ENCODE data around the gene DGKH. TPM values are rescaled to one million over a fixed set of nuclear protein-coding genes. Genes with fewer than 3 reads are reported as not detected.

Gene DGKH
- total and polyA plus RNA-seq, 9 of the 15 experiments (the other 6 are each of a cell fraction or from before 2014, with no cell fraction given): 0.38 to 4.4 (median 3.1) TPM

DNA sequence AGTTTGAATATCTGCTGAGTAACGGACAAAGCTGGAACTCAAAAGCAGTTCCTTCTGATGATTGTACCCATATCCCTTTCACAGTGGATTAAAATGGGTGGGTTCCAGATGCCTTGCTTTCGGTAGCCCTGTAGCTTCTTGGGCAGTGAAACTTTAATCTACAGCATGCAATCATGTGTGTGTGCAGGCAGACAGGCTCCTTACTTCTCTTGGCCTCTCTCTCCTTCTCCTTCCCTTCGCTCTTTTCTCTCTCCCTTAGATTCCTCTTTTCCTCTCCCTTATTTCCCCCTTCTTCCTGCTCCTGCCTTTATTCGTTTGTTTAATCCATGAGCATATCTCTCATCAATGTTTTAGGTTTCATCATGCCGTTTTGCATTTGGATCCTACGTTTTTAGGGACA lies 8.1 kb downstream of the DGKH start (continued):
- TF ChIP-seq, protein P1, sequence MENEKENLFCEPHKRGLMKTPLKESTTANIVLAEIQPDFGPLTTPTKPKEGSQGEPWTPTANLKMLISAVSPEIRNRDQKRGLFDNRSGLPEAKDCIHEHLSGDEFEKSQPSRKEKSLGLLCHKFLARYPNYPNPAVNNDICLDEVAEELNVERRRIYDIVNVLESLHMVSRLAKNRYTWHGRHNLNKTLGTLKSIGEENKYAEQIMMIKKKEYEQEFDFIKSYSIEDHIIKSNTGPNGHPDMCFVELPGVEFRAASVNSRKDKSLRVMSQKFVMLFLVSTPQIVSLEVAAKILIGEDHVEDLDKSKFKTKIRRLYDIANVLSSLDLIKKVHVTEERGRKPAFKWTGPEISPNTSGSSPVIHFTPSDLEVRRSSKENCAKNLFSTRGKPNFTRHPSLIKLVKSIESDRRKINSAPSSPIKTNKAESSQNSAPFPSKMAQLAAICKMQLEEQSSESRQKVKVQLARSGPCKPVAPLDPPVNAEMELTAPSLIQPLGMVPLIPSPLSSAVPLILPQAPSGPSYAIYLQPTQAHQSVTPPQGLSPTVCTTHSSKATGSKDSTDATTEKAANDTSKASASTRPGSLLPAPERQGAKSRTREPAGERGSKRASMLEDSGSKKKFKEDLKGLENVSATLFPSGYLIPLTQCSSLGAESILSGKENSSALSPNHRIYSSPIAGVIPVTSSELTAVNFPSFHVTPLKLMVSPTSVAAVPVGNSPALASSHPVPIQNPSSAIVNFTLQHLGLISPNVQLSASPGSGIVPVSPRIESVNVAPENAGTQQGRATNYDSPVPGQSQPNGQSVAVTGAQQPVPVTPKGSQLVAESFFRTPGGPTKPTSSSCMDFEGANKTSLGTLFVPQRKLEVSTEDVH (IDR thresholded peaks at IDR 0.05; ENCODE audit: low read depth, partially characterized antibody): no peak
- TF ChIP-seq CBX8 (IDR thresholded peaks at IDR 0.05; ENCODE audit: borderline replicate concordance, extremely low read depth, low read depth, low read length, poor library complexity, severe bottlenecking): no peak
- TF ChIP-seq, protein P2, sequence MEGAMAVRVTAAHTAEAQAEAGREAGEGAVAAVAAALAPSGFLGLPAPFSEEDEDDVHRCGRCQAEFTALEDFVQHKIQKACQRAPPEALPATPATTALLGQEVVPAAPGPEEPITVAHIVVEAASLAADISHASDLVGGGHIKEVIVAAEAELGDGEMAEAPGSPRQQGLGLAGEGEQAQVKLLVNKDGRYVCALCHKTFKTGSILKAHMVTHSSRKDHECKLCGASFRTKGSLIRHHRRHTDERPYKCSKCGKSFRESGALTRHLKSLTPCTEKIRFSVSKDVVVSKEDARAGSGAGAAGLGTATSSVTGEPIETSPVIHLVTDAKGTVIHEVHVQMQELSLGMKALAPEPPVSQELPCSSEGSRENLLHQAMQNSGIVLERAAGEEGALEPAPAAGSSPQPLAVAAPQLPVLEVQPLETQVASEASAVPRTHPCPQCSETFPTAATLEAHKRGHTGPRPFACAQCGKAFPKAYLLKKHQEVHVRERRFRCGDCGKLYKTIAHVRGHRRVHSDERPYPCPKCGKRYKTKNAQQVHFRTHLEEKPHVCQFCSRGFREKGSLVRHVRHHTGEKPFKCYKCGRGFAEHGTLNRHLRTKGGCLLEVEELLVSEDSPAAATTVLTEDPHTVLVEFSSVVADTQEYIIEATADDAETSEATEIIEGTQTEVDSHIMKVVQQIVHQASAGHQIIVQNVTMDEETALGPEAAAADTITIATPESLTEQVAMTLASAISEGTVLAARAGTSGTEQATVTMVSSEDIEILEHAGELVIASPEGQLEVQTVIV (CRISPR knock-in tag; IDR thresholded peaks at IDR 0.05; ENCODE audit: borderline replicate concordance): no peak
- TF ChIP-seq, protein P3, sequence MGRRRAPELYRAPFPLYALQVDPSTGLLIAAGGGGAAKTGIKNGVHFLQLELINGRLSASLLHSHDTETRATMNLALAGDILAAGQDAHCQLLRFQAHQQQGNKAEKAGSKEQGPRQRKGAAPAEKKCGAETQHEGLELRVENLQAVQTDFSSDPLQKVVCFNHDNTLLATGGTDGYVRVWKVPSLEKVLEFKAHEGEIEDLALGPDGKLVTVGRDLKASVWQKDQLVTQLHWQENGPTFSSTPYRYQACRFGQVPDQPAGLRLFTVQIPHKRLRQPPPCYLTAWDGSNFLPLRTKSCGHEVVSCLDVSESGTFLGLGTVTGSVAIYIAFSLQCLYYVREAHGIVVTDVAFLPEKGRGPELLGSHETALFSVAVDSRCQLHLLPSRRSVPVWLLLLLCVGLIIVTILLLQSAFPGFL (CRISPR knock-in tag; IDR thresholded peaks at IDR 0.05): no peak
- TF ChIP-seq DPF2 (IDR thresholded peaks at IDR 0.05): 0 out of 2 replicates have a peak, but pooled peaks have one; percentile 39
- no peak for TF ChIP-seq PTTG1 (tag; IDR thresholded peaks at IDR 0.05; ENCODE audit: low read depth)
- TF ChIP-seq SMAD1 (IDR thresholded peaks at IDR 0.05; ENCODE audit: low read depth, low read length, partially characterized antibody): no peak
- TF ChIP-seq HNRNPH1 (optimal IDR thresholded peaks at IDR 0.05; ENCODE audit: low read depth, low read length): no peak
- TF ChIP-seq THRAP3 (IDR thresholded peaks at IDR 0.05; ENCODE audit: borderline replicate concordance): no peak
- no peak for TF ChIP-seq ZNF134 (CRISPR knock-in tag; conservative IDR thresholded peaks at IDR 0.05)
- TF ChIP-seq, protein P4, sequence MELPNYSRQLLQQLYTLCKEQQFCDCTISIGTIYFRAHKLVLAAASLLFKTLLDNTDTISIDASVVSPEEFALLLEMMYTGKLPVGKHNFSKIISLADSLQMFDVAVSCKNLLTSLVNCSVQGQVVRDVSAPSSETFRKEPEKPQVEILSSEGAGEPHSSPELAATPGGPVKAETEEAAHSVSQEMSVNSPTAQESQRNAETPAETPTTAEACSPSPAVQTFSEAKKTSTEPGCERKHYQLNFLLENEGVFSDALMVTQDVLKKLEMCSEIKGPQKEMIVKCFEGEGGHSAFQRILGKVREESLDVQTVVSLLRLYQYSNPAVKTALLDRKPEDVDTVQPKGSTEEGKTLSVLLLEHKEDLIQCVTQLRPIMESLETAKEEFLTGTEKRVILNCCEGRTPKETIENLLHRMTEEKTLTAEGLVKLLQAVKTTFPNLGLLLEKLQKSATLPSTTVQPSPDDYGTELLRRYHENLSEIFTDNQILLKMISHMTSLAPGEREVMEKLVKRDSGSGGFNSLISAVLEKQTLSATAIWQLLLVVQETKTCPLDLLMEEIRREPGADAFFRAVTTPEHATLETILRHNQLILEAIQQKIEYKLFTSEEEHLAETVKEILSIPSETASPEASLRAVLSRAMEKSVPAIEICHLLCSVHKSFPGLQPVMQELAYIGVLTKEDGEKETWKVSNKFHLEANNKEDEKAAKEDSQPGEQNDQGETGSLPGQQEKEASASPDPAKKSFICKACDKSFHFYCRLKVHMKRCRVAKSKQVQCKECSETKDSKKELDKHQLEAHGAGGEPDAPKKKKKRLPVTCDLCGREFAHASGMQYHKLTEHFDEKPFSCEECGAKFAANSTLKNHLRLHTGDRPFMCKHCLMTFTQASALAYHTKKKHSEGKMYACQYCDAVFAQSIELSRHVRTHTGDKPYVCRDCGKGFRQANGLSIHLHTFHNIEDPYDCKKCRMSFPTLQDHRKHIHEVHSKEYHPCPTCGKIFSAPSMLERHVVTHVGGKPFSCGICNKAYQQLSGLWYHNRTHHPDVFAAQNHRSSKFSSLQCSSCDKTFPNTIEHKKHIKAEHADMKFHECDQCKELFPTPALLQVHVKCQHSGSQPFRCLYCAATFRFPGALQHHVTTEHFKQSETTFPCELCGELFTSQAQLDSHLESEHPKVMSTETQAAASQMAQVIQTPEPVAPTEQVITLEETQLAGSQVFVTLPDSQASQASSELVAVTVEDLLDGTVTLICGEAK (IDR thresholded peaks at IDR 0.05): 0 out of 2 replicates have a peak, but pooled peaks have one; percentile 32
- TF ChIP-seq, protein P4 (CRISPR knock-in tag; IDR thresholded peaks at IDR 0.05): no peak
- no peak for TF ChIP-seq ZNF133 (CRISPR knock-in tag; IDR thresholded peaks at IDR 0.05)

Measured in K562 (cell line).